CD4-positive, alpha-beta T cell (primary cell): ENCODE results near the gene DNAJC16. TPM values are rescaled to one million over a fixed set of nuclear protein-coding genes. Genes with fewer than 3 reads are reported as not detected.
"Not testable (repeated sequence)": the region's sequence is repeated elsewhere in the genome, so short reads cannot be mapped to it uniquely, and the experiment has no call there.

Experiments used
- ATAC-seq: fragments of 200-7000 bp; cut with Tn5 transposase; one replicate; pipeline ENCODE4 v1.10.0; 2022; ENCODE audit warnings: mild to moderate bottlenecking; ENCODE audit not compliant: poor library complexity
- CTCF ChIA-PET: fragments of 350-600 bp; sonication (Branson Sonifier 250); formaldehyde crosslinking; loops from one replicate; lab custom pipeline; 2021; ENCODE audit warnings: antibody characterized with exemption, inconsistent platforms; lab: Charles Lee
- POLR2A ChIA-PET: fragments of 350-600 bp; sonication (Branson Sonifier 250); formaldehyde crosslinking; loops from one replicate; lab custom pipeline; 2021; ENCODE audit warnings: antibody characterized with exemption, inconsistent platforms; lab: Charles Lee
- DNase-seq, 14 experiments: peaks; one replicate each; pipeline ENCODE4 v3.0.0-alpha.2; 2013 to 2020; ENCODE audit warnings: mixed read lengths in 2 of 14
- H3K27ac ChIP-seq, 2 donors: one replicate each; pipeline versions ENCODE4 v1.5.1 to v1.7.0; 2013; ENCODE audit warnings: low read length in 2 of 2, low read depth in 1 of 2, mild to moderate bottlenecking in 1 of 2
- H3K27me3 ChIP-seq, 2 experiments: 1 replicate in 1 of 2; 2 replicates in 1 of 2; pipeline versions ENCODE4 v1.6.1 to v1.7.0; 2013; ENCODE audit warnings: low read length in 2 of 2, control low read depth in 1 of 2, mild to moderate bottlenecking in 1 of 2, moderate library complexity in 1 of 2; ENCODE audit not compliant: insufficient read depth in 2 of 2, control insufficient read depth in 1 of 2
- H3K36me3 ChIP-seq: one replicate; pipeline ENCODE4 v1.6.1; 2013; ENCODE audit warnings: low read length, control low read depth; ENCODE audit not compliant: insufficient read depth
- H3K4me1 ChIP-seq: one replicate; pipeline ENCODE4 v1.6.1; 2013; ENCODE audit warnings: low read length, control low read depth; ENCODE audit not compliant: insufficient read depth
- H3K4me3 ChIP-seq: one replicate; pipeline ENCODE4 v1.5.1; 2013; ENCODE audit warnings: mild to moderate bottlenecking, low read length, moderate library complexity
- H3K9me3 ChIP-seq, 2 experiments: 1 replicate in 1 of 2; 2 replicates in 1 of 2; pipeline versions ENCODE4 v1.6.1 to v1.7.0; 2013; ENCODE audit warnings: low read length in 2 of 2, mild to moderate bottlenecking in 2 of 2, control low read depth in 1 of 2, moderate library complexity in 1 of 2; ENCODE audit not compliant: control insufficient read depth in 1 of 2, insufficient read depth in 1 of 2
- H3K27ac Mint-ChIP-seq: one replicate; pipeline ENCODE4 v1.8.0; 2020; ENCODE audit warnings: mixed read lengths
- H3K27me3 Mint-ChIP-seq: one replicate; pipeline ENCODE4 v1.8.0; 2021; ENCODE audit warnings: mixed read lengths
- H3K36me3 Mint-ChIP-seq: one replicate; pipeline ENCODE4 v1.8.0; 2021; ENCODE audit warnings: low read depth, mixed read lengths
- H3K4me1 Mint-ChIP-seq: one replicate; pipeline ENCODE4 v1.8.0; 2021; ENCODE audit warnings: low read depth, mixed read lengths
- H3K4me3 Mint-ChIP-seq: one replicate; pipeline ENCODE4 v1.8.0; 2020; ENCODE audit warnings: mild to moderate bottlenecking, mixed read lengths
- H3K9me3 Mint-ChIP-seq: one replicate; pipeline ENCODE4 v1.8.0; 2020; ENCODE audit warnings: mixed read lengths
- intact Hi-C, 2 experiments: fragments of 100-400 bp; cut with DNase I in 1 of 2; cut with micrococcal nuclease in 1 of 2; formaldehyde crosslinking; loops; one replicate each; pipeline versions ENCODE4 v1.15.1 to v1.9.0; 2023 to 2025; cut with DNase I, micrococcal nuclease
- total RNA-seq, 174 experiments: library from RNA in 2 of 174; stranded (reverse) in 2 of 174; gene quantifications; one replicate each; pipeline ENCODE4 v1.2.3 and lab custom pipeline; 2021 to 2026
- TF ChIP-seq, protein P1 (sequence below): fragments of 200-600 bp; IDR thresholded peaks from one replicate; pipeline ENCODE4 v1.8.0; 2022; ENCODE audit warnings: antibody characterized with exemption, mild to moderate bottlenecking

Gene DNAJC16
- total RNA-seq, 2 experiments from 2014 or later, result 8.2 to 10.4 TPM

DNA sequence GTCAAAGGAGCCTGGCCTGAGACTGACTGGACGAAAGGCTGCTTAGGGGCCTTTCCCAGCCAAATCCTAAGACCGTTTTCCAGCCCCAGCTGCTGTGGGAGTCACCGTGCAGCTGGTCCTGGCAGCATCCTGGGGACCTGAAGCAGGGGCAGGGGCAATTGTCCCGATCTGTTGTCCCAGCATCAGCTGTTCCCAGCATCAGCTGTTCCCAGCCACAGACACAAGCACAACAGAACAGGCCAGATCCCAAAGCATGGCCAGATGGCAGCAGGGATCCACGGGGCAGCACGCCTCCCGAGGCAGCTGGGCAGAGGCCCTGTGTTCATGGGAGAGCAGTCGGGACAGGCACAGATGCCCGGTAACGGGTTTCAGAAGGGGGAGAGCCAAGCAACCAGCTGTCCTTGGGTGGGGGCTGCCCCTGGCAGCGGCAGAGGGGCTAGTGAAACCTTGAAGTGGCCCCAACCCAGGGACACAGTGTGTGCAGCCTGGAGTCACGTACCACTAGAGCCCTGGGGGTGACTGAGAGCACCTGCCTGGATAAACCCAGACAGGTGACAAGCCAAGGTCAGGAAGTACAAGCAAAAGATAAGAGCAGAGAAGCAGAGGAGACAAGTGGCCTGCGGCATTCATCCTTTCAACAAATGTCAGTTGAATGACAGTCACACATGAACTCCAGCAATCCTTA is 37.5 kb upstream of the DNAJC16 start:
- H3K9me3 Mint-ChIP-seq, result no peaks in the 10 kb centered on the region
- intact Hi-C loops, result no loop called here
- POLR2A ChIA-PET, result no interaction called here

DNA sequence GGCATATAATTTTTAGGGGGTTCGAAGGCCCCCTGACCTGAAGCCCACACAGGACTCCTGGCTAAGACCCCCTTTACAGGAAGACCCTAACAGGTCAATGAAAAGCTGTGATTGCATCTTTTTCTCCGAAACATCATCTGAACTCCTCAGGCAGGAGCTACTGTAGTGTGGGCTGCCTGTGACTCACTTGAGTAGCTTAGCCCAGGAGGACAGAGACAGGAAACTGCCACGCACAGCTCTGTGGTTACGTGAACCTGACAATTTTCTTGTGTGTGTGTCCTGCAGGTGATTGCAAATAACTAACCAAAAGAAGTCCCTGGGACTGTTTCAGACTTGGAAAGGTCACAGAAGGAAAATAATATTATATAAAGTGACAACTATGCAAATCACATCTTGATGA is 35.6 kb upstream of the DNAJC16 start:
- H3K4me3 ChIP-seq, H3K4me3 Mint-ChIP-seq, ATAC-seq, H3K4me1 Mint-ChIP-seq, H3K27me3 ChIP-seq, H3K27me3 Mint-ChIP-seq, H3K27ac Mint-ChIP-seq, H3K4me1 ChIP-seq, H3K9me3 Mint-ChIP-seq, H3K9me3 ChIP-seq, POLR2A ChIA-PET, H3K27ac ChIP-seq, H3K36me3 ChIP-seq, intact Hi-C loops: not testable (repeated sequence)
- CTCF ChIA-PET, result interaction anchor here (1.3 kb wide), 1 partner anchor 10 kb away, joined by 3 read pairs; no protein-coding TSS in a partner anchor
- peak in 1 of 14 experiments; percentile 17 for DNase-seq
- peaks cover 62% of the 10 kb centered on the region for H3K36me3 Mint-ChIP-seq

More for the DNA sequence above, 37.5 kb upstream of the DNAJC16 start:
- Histone ChIP-seq H3K27me3 (no peaks in the 10 kb centered on the region), H3K4me1 (no peaks in the 10 kb centered on the region), H3K27ac (no peak overlapping the region), H3K36me3 (peaks cover 3% of the 10 kb centered on the region), H3K9me3 (no peaks in the 10 kb centered on the region), H3K4me3 (no peak overlapping the region)
- Mint-ChIP-seq H3K27ac (no peak overlapping the region), H3K27me3 (no peaks in the 10 kb centered on the region), H3K4me3 (no peak overlapping the region), H3K36me3 (peaks cover 48% of the 10 kb centered on the region), H3K4me1 (no peaks in the 10 kb centered on the region)
- no peak for DNase-seq
- TF ChIP-seq, protein P1, sequence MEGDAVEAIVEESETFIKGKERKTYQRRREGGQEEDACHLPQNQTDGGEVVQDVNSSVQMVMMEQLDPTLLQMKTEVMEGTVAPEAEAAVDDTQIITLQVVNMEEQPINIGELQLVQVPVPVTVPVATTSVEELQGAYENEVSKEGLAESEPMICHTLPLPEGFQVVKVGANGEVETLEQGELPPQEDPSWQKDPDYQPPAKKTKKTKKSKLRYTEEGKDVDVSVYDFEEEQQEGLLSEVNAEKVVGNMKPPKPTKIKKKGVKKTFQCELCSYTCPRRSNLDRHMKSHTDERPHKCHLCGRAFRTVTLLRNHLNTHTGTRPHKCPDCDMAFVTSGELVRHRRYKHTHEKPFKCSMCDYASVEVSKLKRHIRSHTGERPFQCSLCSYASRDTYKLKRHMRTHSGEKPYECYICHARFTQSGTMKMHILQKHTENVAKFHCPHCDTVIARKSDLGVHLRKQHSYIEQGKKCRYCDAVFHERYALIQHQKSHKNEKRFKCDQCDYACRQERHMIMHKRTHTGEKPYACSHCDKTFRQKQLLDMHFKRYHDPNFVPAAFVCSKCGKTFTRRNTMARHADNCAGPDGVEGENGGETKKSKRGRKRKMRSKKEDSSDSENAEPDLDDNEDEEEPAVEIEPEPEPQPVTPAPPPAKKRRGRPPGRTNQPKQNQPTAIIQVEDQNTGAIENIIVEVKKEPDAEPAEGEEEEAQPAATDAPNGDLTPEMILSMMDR, result no peak
- CTCF ChIA-PET, result no interaction called here
- ATAC-seq, result no peak

DNA sequence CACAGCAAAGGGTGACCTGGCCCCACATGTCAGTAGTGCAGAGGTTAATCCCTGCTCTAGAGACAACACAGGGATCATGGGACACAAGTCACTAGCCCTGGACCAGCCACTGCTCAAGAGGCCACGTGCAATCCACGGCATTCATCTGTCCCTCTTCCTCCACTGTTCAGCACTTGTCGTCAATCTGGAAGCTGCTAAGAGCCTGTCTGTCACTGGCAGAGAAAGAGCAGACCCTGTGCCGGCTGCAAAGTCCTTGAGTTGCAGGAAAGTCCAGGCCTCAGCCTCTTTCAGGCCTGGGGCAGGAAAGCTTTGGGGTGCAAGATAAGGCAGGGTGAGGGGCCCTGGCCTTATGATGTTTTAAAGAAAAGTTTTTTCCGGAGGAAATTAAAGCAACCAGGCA is 34.1 kb upstream of the DNAJC16 start:
- no peak for DNase-seq
- no peaks in the 10 kb centered on the region for H3K9me3 Mint-ChIP-seq
- no peaks in the 10 kb centered on the region for H3K27me3 Mint-ChIP-seq
- Histone ChIP-seq H3K27me3 (no peaks in the 10 kb centered on the region), H3K4me3 (no peak overlapping the region), H3K9me3 (no peaks in the 10 kb centered on the region), H3K27ac (no peak overlapping the region), H3K36me3 (peaks cover 7% of the 10 kb centered on the region), H3K4me1 (no peaks in the 10 kb centered on the region)
- ChIA-PET CTCF (no interaction called here), POLR2A (no interaction called here)
- TF ChIP-seq, protein P1, result no peak
- peaks cover 69% of the 10 kb centered on the region for H3K36me3 Mint-ChIP-seq
- H3K4me3 Mint-ChIP-seq, result no peak overlapping the region
- H3K4me1 Mint-ChIP-seq, result no peaks in the 10 kb centered on the region
- intact Hi-C loops, result no loop called here
- no peak for ATAC-seq
- H3K27ac Mint-ChIP-seq, result no peak overlapping the region

DNA sequence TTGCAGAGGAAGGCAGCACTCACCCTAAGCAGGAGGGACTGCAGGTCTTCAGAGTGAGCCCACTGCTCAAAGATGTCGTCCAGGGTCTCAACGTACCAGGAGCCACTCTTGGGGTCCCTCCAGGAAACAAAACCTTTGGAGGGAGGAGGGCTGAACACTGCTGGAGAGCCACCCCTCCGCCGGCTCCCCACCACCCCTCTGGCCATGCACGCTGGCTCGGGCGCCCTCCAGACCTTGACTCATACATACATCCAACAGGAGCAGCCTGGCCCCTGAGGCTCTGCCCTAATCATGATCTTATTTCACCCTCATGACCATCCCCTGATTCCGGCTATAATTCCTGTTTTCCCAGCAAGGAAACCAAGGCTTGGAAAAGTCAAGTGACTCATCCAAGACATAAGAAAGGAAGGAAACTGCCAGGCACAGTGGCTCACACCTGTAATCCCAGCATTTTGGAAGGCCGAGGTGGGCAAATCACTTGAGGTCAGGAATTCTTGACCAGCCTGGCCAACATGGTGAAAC is 32.7 kb upstream of the DNAJC16 start:
- no peaks in the 10 kb centered on the region for H3K27me3 ChIP-seq
- CTCF ChIA-PET, result no interaction called here
- no peaks in the 10 kb centered on the region for H3K9me3 ChIP-seq
- intact Hi-C loops, result no loop called here
- peaks cover 72% of the 10 kb centered on the region for H3K36me3 Mint-ChIP-seq
- no peak overlapping the region for H3K27ac Mint-ChIP-seq
- H3K9me3 Mint-ChIP-seq, result no peaks in the 10 kb centered on the region
- no peaks in the 10 kb centered on the region for H3K4me1 ChIP-seq
- no peak overlapping the region for H3K4me3 Mint-ChIP-seq
- TF ChIP-seq, protein P1, result no peak
- DNase-seq, result no peak
- H3K27me3 Mint-ChIP-seq, result no peaks in the 10 kb centered on the region
- POLR2A ChIA-PET, result no interaction called here
- no peak for ATAC-seq
- H3K4me1 Mint-ChIP-seq, result no peaks in the 10 kb centered on the region
- no peak overlapping the region for H3K27ac ChIP-seq
- H3K36me3 ChIP-seq, result peaks cover 7% of the 10 kb centered on the region
- H3K4me3 ChIP-seq, result no peak overlapping the region
